SIG-M5 treated with dmso at 0.1 percent for 504 hours (cell line): ENCODE data around the gene RFK.

ENCODE experiments used
- DNase-seq: peaks from one replicate; lab custom pipeline; 2025; ENCODE audit not compliant: unreplicated experiment; lab: John Stamatoyannopoulos, UW

Gene RFK

GRCh38 chr9:76412638-76413037 lies 18.4 kb upstream of the RFK start:
- DNase-seq, result no peak

- DNase-seq, result no peak
Observed at GRCh38 chr9:76405868-76406267, 11.6 kb upstream of the RFK start.

- no peak for DNase-seq
Observed at GRCh38 chr9:76405340-76405739, 11.1 kb upstream of the RFK start.

- DNase-seq, result no peak
Observed at GRCh38 chr9:76404401-76404800, 10.2 kb upstream of the RFK start.

- peak; percentile 84 for DNase-seq
Observed at GRCh38 chr9:76403352-76403751, 9.1 kb upstream of the RFK start.

- DNase-seq, result no peak
Observed at GRCh38 chr9:76401580-76402354, 7.5 kb upstream of the RFK start.

- no peak for DNase-seq
Observed at GRCh38 chr9:76401176-76401575, 7.0 kb upstream of the RFK start.

GRCh38 chr9:76400534-76401096 lies 6.4 kb upstream of the RFK start:
- DNase-seq, result no peak

GRCh38 chr9:76399856-76400255 lies 5.6 kb upstream of the RFK start:
- DNase-seq, result no peak

GRCh38 chr9:76396597-76396996 lies 2.4 kb upstream of the RFK start:
- no peak for DNase-seq

- no peak for DNase-seq
Observed at GRCh38 chr9:76396144-76396543, 1.9 kb upstream of the RFK start.

- peak; percentile 43 for DNase-seq
Observed at GRCh38 chr9:76395381-76395780, 1.2 kb upstream of the RFK start.

- peak; percentile 88 for DNase-seq
Observed at GRCh38 chr9:76394960-76395252, 680 bp upstream of the RFK start.

- DNase-seq, result no peak
Observed at GRCh38 chr9:76390656-76391055, 3.6 kb downstream of the RFK start.

GRCh38 chr9:76379494-76379893 lies 14.7 kb downstream of the RFK start:
- DNase-seq, result peak; percentile 43

GRCh38 chr9:76378367-76379073 lies 15.7 kb downstream of the RFK start:
- no peak for DNase-seq

GRCh38 chr9:76377791-76378190 lies 16.4 kb downstream of the RFK start:
- no peak for DNase-seq

- DNase-seq, result peak; percentile 44
Observed at GRCh38 chr9:76374783-76375559, 19.3 kb downstream of the RFK start.

- DNase-seq, result no peak
Observed at GRCh38 chr9:76373784-76374474, 20.3 kb downstream of the RFK start.

GRCh38 chr9:76373173-76373783 lies 20.9 kb downstream of the RFK start:
- DNase-seq, result no peak

- DNase-seq, result no peak
Observed at GRCh38 chr9:76372336-76372735, 21.9 kb downstream of the RFK start.
